GM23338 (cell line): ENCODE results near the gene NAPSA. TPM values are rescaled to one million over a fixed set of nuclear protein-coding genes. Genes with fewer than 3 reads are reported as not detected.
"Not testable (repeated sequence)": the region's sequence is repeated elsewhere in the genome, so short reads cannot be mapped to it uniquely, and the experiment has no call there.

ENCODE experiments used
- ATAC-seq: fragments of 200-7000 bp; cut with Tn5 transposase; 3 replicates; pipeline ENCODE4 v1.9.1; 2020
- DNase-seq: peaks from one replicate; pipeline ENCODE4 v3.0.0-alpha.2; 2015; ENCODE audit warnings: low spot score
- H2AFZ ChIP-seq: fragments of 200-600 bp; sonication (generic); 2 replicates; pipeline ENCODE4 v1.8.0; 2016; ENCODE audit warnings: antibody characterized with exemption, mild to moderate bottlenecking, moderate library complexity
- H3F3A ChIP-seq: fragments of 200-600 bp; sonication (generic); replicated peaks from 2 replicates; pipeline ENCODE4 v1.8.0; 2017; ENCODE audit warnings: antibody characterized with exemption, mixed run types, low read depth
- H3K27ac ChIP-seq: fragments of 200-600 bp; sonication (generic); 2 replicates; pipeline ENCODE4 v1.6.1; 2016; ENCODE audit warnings: low read depth
- H3K27me3 ChIP-seq: fragments of 200-600 bp; sonication (generic); 2 replicates; pipeline ENCODE4 v1.8.0; 2016; ENCODE audit warnings: mild to moderate bottlenecking, mixed run types, moderate library complexity; ENCODE audit not compliant: insufficient read depth
- H3K36me3 ChIP-seq: fragments of 200-600 bp; sonication (generic); 2 replicates; pipeline ENCODE4 v1.8.0; 2016; ENCODE audit warnings: mild to moderate bottlenecking; ENCODE audit not compliant: insufficient read depth
- H3K4me1 ChIP-seq: fragments of 200-600 bp; sonication (generic); 2 replicates; pipeline ENCODE4 v1.8.0; 2016; ENCODE audit warnings: mild to moderate bottlenecking, moderate library complexity; ENCODE audit not compliant: insufficient read depth
- H3K4me2 ChIP-seq: fragments of 200-600 bp; sonication (generic); 2 replicates; pipeline ENCODE4 v1.7.1; 2017; ENCODE audit warnings: mixed run types
- H3K4me3 ChIP-seq: fragments of 200-600 bp; sonication (generic); 2 replicates; pipeline ENCODE4 v1.6.1; 2016; ENCODE audit warnings: mixed run types
- H3K79me2 ChIP-seq: fragments of 200-600 bp; sonication (generic); replicated peaks from 2 replicates; pipeline ENCODE4 v1.8.0; 2017; ENCODE audit warnings: mild to moderate bottlenecking; ENCODE audit not compliant: insufficient read depth
- H3K9me2 ChIP-seq: fragments of 200-600 bp; sonication (generic); 2 replicates; pipeline ENCODE4 v1.8.0; 2017; ENCODE audit not compliant: insufficient read depth
- H4K20me1 ChIP-seq: fragments of 200-600 bp; sonication (generic); replicated peaks from 2 replicates; pipeline ENCODE4 v1.8.0; 2017; ENCODE audit warnings: mild to moderate bottlenecking; ENCODE audit not compliant: insufficient read depth
- H3K27ac Mint-ChIP-seq: 2 replicates; pipeline ENCODE4 v1.8.0; 2020; ENCODE audit warnings: inconsistent platforms, mild to moderate bottlenecking, moderate library complexity, mixed read lengths
- H3K27me3 Mint-ChIP-seq: 3 replicates; pipeline ENCODE4 v1.8.0; 2022; ENCODE audit warnings: low read depth, mild to moderate bottlenecking, moderate library complexity, mixed read lengths, inconsistent platforms; ENCODE audit not compliant: insufficient read depth, poor library complexity
- H3K36me3 Mint-ChIP-seq: 3 replicates; pipeline ENCODE4 v1.8.0; 2021; ENCODE audit warnings: low read depth, mild to moderate bottlenecking, inconsistent platforms, moderate library complexity, mixed read lengths
- H3K4me1 Mint-ChIP-seq: 3 replicates; pipeline ENCODE4 v1.8.0; 2020; ENCODE audit warnings: mild to moderate bottlenecking, inconsistent platforms, mixed read lengths
- H3K4me3 Mint-ChIP-seq: 3 replicates; pipeline ENCODE4 v1.8.0; 2021; ENCODE audit warnings: moderate library complexity, mild to moderate bottlenecking, inconsistent platforms, mixed read lengths
- H3K9me3 Mint-ChIP-seq: 3 replicates; pipeline ENCODE4 v1.8.0; 2020; ENCODE audit warnings: moderate library complexity, mild to moderate bottlenecking, inconsistent platforms, mixed read lengths
- CTCF ChIP-seq, 2 experiments: fragments of 200-600 bp in 1 of 2; sonication (generic) in 1 of 2; conservative IDR thresholded peaks; 2 replicates each; pipeline versions ENCODE4 v1.5.1 to v1.6.1; 2016 to 2017; ENCODE audit warnings: antibody characterized with exemption in 2 of 2, low read depth in 2 of 2, mild to moderate bottlenecking in 2 of 2, moderate library complexity in 1 of 2
- ETS1 ChIP-seq: IDR thresholded peaks from 2 replicates; pipeline ENCODE4 v1.6.1; 2016; ENCODE audit warnings: antibody characterized with exemption
- EZH2 ChIP-seq: fragments of 200-600 bp; sonication (generic); IDR thresholded peaks from one replicate; pipeline ENCODE4 v1.8.0; 2017; ENCODE audit warnings: antibody characterized with exemption, mild to moderate bottlenecking, low read depth; ENCODE audit not compliant: unreplicated experiment
- EZH2phosphoT487 ChIP-seq: fragments of 200-600 bp; sonication (generic); IDR thresholded peaks from one replicate; pipeline ENCODE4 v1.8.1; 2018; ENCODE audit warnings: antibody characterized with exemption; ENCODE audit not compliant: unreplicated experiment
- JUNB ChIP-seq: IDR thresholded peaks from one replicate; pipeline ENCODE4 v1.6.1; 2016; ENCODE audit warnings: antibody characterized with exemption; ENCODE audit not compliant: unreplicated experiment
- POLR2AphosphoS5 ChIP-seq: IDR thresholded peaks from 2 replicates; pipeline ENCODE4 v1.6.1; 2016; ENCODE audit warnings: antibody characterized with exemption, low read depth
- REST ChIP-seq: IDR thresholded peaks from one replicate; pipeline ENCODE4 v1.6.1; 2018; ENCODE audit warnings: antibody characterized with exemption; ENCODE audit not compliant: unreplicated experiment
- ZNF331 ChIP-seq: fragments of 250-450 bp; sonication (Bioruptor Pico); IDR thresholded peaks from 2 replicates; pipeline ENCODE4 v1.5.0; 2020; ENCODE audit warnings: low read depth, mild to moderate bottlenecking, moderate library complexity
- polyA plus RNA-seq: library from polyadenylated mRNA; unstranded; fragments of >200 nt; fragmentation: Nextera tagmentation; extraction: Ambion mirVana; gene quantifications from 2 replicates; pipeline ENCODE4 v1.2.1, GENCODE V29; 2016
- total RNA-seq: library from RNA; depleted of rRNA; stranded (reverse); fragments of >200 nt; shearing (Covaris generic); gene quantifications from 2 replicates; pipeline ENCODE4 v1.2.3, GENCODE V29; 2014

NAPSA gene
- total and polyA plus RNA-seq, 2 experiments from 2014 or later, result 0.14 to 0.99 TPM

GRCh38 chr19:50390295-50390694 is 24.9 kb upstream of the NAPSA start:
- not testable (repeated sequence) for H3K4me3 Mint-ChIP-seq, H3K27me3 Mint-ChIP-seq, H3K4me1 Mint-ChIP-seq, H3K4me1 ChIP-seq, H3K4me2 ChIP-seq, DNase-seq, H4K20me1 ChIP-seq, H2AFZ ChIP-seq, H3K9me2 ChIP-seq, H3K4me3 ChIP-seq, H3K27ac Mint-ChIP-seq, H3F3A ChIP-seq, ATAC-seq, H3K27me3 ChIP-seq, H3K27ac ChIP-seq
- Mint-ChIP-seq H3K9me3 (peaks cover 30% of the 10 kb centered on the region), H3K36me3 (peaks cover 82% of the 10 kb centered on the region)
- H3K36me3 ChIP-seq, result peaks cover 26% of the 10 kb centered on the region
- peaks cover 83% of the 10 kb centered on the region for H3K79me2 ChIP-seq

GRCh38 chr19:50387868-50388245 is 22.4 kb upstream of the NAPSA start:
- Histone ChIP-seq H4K20me1 (peaks cover 8% of the 10 kb centered on the region), H3K36me3 (peaks cover 24% of the 10 kb centered on the region), H3K79me2 (peaks cover 72% of the 10 kb centered on the region), H3K4me3 (no peak overlapping the region), H3K4me2 (no peak overlapping the region), H3K27me3 (no peaks in the 10 kb centered on the region), H3F3A (peaks cover 4% of the 10 kb centered on the region), H2AFZ (no peak overlapping the region), H3K27ac (no peak overlapping the region), H3K9me2 (no peaks in the 10 kb centered on the region), H3K4me1 (peaks cover 18% of the 10 kb centered on the region)
- Mint-ChIP-seq H3K27ac (peak overlapping the region; percentile 46; the same call in 1 of the 2 replicates), H3K4me3 (peak overlapping the region; percentile 1; the same call in 1 of the 3 replicates), H3K27me3 (peaks cover 16% of the 10 kb centered on the region), H3K36me3 (peaks cover 72% of the 10 kb centered on the region), H3K4me1 (peaks cover 21% of the 10 kb centered on the region), H3K9me3 (peaks cover 28% of the 10 kb centered on the region)
- TF ChIP-seq EZH2 (no peak), REST (no peak), JUNB (no peak), CTCF (conservative IDR thresholded peaks at IDR 0.05; ENCODE audit: low read depth in 2 of 2) (no peak), EZH2phosphoT487 (no peak), ZNF331 (no peak), ETS1 (no peak), POLR2AphosphoS5 (no peak)
- ATAC-seq, result no peak
- no peak for DNase-seq
